HG02678 (cell line): Measurements from ENCODE around the gene PIH1D1.

Experiments used
- ATAC-seq: cut with Tn5 transposase; IDR thresholded peaks from one replicate; pipeline ENCODE4 v1.9.1; 2021; ENCODE audit warnings: mild to moderate bottlenecking, moderate library complexity; ENCODE audit not compliant: unreplicated experiment

The PIH1D1 gene

DNA sequence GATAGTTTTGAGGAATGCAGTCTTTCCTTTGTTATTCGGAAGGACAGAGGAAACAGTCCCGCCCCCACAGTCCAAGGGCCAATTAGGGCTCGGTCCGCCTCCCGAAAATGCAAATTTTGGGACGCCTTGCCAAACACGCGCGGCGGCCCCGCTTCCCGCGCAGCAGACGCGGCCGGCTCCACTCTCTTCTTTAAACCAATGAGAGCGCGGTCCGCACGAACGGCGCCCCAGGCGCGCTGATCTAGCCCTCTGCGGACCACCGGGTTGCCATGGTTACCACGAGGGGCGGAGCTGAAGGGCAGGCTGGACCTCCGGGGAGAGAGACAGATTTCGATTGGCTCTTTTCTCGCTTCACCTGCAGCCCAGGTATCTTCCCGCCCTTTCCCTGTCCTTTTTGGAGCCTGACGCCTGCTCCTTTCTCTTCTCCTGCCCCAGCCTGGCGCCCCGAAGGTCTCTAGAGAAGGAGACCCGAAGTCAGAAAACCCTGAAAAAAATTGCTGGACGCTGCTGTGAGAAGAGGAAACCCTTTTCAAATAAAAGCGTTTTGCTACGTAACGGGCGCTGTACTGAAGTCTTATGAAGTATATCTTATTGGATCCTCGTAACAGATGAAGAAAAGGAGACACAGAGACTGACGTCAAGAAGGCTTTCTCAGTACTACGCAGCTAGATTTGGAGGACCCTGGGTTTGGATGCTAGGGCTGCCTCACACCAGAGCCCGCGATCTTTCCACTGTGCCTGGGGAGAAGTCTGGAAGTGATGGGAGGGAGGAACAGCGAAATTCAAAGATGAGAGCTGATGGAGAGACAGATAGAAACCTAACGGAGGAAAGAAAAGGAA is 30.4 kb downstream of the PIH1D1 start:
- no peak for ATAC-seq

DNA sequence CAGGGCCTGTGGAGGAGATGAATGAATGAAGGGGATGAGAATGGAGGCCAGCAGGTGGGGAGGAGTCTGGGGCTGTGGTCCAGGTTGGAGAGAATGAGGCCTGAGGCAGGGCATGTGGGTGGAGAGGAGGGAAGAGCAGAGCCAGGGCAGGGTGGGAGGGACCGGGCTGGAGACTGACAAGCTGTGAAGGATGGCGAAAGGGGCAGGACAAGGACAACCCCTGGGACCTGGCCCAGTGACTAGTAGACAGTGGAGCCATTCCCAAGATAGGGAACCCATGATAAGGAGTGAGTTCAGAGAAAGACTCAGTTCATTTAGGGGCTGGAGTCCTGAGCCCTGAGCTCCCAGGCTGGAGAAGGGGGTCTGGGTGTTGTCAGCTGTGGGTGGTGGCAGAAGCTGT is 31.4 kb downstream of the PIH1D1 start:
- ATAC-seq = no peak

DNA sequence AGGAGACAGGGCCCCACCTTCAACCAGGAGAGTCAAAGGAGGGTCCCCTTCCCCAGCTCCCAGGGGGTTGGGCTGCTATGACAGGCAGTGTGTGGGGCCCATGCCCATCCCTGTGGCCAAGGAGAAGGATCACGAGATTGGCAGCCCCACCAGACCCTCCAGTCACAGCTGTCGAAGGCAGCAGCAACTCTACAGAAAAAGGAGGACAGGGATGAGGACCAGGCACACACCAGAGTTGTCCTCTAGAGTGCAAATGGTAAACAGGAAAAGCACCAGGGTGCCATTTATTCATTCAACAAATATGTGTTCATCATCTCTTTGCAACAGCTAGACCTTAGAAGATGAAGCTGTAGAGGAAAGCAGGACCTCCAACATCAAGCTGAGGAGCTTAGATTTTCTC is 32.4 kb downstream of the PIH1D1 start:
- no peak for ATAC-seq

DNA sequence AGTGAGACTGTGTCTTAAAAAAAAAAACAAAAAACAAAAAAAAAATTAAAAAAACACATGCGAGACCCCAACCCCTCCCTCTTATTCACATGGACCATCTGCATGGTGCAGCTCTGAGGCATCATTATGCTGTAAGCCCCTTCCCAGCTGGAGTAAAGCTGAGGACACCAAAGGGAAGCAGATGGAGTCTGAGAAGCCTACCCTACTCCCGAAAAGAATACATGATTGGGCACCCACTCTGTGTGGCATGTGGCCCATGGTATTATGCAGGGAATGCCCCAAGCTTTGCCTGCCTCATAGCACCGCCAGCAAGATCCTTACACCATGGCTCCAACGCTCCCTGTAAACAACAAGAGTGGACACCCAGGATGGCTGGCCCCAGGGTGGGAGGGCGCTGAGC is 33.1 kb downstream of the PIH1D1 start:
- ATAC-seq = no peak

DNA sequence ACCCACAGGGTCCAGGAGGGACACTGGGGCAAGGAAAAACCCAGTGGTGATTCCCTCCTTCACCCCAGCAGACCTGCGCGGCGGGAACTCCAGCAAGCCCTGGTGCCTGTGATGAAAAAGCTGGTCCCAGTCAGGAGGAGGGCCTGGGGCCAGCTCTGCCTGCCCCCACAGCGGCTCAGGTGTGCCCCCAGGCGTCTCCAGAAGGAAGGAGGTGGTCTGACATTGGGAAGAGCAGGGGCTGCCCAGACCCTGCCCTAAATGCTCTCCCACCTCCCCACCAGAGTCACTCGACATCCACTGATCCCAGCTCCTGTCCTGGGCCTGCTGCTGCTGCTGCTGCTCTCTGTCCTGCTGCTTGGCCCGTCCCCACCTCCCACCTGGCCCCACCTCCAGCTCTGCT is 34.5 kb downstream of the PIH1D1 start:
- no peak for ATAC-seq

DNA sequence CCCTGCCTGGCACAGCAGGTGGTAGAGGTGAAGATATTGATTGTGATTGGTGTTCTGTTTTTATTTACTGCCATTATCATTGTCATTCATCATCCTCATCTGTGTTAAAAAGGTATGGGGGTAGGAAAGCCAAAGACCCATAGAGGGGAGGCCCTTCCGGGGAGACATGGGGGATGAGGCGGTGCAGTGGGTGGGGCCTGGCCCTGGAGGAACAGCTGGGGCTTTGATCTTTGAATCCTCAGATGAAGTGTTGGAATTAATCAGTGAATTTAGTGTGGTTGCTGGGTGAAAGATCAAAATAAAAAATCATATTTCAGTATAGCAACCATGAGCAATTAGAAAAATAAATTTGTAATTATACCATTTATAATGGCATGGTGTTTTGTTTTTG is 35.8 kb downstream of the PIH1D1 start:
- ATAC-seq = no peak

DNA sequence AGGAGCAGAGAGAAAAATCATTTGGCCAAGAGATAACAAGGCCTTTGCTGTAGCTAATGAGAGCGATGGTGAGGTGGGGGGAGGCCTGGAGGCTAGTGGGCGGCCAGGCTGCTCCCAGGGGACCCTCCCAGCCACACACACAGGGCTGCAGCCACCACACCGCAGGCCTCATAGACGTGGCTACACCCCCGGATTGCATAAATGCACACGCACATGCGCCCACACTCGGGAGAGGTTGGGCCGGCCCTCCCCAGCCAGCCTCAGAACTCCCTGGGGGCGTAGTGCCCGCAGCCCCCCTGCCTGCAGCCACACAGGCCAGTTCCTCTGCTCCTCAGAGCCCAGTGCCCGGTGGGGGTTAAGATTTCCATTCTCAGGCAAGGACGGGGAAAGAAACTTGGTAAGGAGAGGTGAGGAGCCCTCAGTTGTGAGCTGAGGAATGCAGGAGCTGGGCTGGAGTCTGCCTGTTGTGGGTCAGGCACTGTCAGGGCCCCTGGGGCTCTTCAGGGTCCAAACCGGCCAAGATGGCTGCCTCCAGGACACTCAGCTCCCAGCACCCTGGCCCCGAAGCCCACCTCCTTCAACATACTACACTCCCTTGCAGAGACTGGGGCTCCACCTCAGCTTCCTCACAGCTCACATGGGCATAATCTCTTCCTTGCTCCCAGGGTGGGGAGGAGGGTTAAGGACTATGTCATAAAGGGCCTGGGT is 36.4 kb downstream of the PIH1D1 start:
- no peak for ATAC-seq

DNA sequence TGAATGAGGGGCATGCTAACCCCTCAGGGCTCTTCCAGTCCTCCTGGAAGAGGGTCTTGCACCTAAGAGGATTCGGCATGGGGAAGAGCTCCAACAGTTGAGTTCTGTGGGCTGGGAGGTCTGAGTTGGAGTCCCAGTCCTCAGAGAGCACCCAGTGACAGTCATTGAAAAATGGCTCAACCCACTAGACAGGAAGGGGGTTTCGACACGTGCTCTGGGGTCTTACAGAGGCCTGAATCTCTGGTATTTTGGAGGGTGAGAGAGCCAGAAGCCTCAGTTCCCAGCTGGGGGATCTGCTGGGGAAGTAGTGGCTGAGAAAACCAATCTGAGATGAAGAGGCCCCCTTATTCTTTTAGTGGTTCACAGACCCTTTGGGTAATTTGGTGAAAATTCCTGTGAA is 37.4 kb downstream of the PIH1D1 start:
- ATAC-seq = no peak

DNA sequence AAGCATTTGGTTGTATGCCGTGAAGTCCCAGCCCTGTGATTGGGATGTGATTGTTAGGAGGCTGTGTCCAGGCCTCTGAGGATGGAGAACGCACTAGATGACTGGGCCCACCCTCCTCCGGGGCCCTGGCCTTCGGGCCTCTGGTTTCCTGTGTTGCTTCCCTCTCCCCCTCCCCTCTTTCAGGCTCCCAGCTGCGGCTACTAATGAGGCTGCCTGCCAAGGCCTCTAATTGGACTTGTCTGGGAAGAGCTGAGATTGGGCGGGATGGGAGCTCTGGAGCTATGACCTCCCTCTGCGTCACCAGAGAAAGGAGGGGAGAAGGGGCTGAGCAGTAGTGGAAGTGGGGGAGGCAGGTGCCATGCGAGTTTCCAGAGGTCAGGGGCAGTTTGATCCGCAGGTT is 38.3 kb downstream of the PIH1D1 start:
- no peak for ATAC-seq

DNA sequence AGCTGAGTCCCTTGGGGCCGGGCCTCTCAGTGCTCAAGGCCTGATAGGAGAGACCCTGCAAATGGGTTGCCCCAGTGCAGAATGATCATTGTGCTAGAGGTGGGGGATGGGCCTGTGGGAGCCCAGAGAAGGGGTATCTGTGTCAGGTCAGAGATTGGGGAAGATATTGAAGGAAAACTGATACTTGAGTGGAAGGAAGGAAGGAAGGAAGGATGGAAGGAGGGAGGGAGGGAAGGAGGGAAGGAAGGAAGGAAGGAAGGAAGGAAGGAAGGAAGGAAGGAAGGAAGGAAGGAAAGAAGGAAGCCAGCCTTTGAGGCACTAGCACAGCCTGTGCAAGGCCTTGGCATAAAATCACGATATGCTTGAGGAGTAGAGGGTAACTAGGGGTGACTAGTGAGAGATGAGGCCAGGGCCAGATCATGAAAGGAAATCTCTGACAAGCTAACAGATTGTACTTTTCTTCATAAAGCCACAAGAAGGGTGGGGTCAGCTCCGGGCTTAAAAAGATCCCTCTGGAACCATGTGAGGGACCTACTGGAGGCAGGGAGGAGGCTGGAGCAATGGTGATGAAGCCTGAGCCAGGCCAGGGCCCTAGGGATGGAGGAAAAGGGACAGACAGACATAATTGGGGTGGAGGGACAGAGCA is 39.8 kb downstream of the PIH1D1 start:
- no peak for ATAC-seq

DNA sequence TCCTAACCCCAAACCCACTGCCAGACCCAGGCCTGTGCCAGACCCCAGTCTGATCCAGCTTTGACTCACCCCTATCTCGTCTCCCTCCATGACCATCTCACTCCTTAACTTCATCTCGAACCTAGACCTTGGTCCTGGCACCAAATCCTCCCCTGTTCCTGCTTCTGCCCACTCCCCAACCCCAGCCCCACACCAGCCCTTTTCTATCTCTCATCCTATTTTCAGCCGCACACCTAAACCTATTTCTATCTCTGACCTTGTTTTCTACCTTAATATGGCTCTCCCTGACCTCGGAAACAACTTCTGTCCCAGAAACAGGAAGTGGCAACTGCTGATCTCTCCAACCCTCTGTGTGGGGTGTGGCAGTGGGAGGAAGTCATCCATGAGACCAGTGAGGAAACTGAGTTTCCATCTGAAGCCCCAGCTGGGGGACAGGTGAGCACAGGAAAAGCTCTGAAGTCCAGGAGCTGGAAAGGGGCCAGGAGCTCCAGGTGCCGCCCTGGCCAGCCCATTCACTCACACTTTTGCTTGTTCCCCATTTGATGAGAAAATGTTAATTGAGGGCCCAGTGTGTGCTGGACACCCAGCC is 42.1 kb downstream of the PIH1D1 start:
- ATAC-seq = no peak

DNA sequence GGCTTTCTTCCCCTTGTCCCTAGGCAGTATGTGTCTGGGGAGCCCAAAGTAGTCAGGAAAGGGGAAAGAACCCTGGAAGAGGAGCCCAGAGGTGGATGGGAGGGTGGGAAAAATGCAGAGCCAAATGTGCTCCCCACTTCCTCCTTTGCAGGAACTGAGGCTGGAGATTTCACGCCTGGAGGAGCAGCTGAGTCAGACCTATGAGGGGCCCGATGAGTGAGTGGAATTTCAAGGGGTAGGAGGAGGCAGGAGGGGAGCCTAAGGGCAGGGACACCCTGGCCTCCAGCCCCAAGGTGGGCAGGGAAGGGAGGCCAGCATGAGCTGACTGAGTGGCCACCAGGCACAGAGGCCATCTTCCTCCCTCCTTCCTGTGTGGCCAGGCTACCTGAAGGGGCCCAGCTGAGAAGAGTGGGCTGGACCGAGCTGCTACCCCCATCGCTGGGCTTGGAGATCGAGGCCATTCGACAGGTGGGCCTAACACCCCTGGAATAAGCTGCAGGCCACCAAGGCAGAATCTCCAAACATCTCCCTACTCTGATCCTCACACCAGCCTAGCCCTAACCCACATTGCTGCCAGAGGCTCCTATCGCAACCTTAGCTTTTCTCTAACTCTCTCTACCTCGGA is 42.7 kb downstream of the PIH1D1 start:
- no peak for ATAC-seq

DNA sequence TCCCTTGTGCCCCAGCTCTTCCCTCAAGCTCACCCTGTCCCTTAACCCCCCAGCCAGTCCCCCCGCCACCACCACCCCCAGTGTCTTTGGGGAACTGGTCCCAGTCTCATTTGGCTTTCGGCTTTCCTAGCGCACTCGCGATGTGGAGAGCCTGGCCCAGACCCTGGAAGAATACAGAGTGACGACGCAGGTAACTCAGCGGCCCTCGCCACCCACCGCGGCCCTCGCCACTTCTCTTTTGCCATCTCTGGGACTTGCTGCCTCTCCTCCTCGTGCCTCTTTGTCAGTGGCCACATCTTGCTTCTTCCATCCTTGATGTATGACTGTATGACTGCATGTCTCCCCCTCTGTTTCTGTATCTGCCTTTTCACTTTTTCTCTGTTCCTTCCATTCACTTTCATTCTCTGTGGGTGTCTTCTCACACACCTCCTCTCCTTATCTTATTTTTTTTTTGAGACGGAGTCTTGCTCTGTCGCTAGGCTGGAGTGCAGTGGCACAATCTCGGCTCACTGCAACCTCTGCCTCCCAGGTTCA is 44.1 kb downstream of the PIH1D1 start:
- ATAC-seq = no peak

DNA sequence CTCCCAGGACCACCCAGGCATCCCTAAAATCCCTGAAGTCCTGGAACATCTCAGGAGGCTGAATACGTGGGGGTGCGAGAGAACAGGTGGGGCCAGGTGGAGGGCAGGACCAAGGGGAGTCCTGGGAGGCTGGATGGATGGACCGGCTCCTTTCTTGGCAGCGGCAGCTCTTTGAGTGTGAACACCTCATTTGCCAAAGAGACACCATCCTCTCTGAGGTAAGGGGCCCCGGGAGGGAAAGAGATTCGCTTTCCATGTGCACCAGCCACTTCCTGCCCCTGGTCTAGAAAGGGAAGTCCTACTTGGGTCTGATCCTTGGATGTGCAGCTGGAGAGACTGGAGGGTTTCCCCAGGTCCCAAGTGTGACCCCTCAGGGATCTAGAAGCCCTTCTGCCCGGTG is 44.5 kb downstream of the PIH1D1 start:
- ATAC-seq = no peak

DNA sequence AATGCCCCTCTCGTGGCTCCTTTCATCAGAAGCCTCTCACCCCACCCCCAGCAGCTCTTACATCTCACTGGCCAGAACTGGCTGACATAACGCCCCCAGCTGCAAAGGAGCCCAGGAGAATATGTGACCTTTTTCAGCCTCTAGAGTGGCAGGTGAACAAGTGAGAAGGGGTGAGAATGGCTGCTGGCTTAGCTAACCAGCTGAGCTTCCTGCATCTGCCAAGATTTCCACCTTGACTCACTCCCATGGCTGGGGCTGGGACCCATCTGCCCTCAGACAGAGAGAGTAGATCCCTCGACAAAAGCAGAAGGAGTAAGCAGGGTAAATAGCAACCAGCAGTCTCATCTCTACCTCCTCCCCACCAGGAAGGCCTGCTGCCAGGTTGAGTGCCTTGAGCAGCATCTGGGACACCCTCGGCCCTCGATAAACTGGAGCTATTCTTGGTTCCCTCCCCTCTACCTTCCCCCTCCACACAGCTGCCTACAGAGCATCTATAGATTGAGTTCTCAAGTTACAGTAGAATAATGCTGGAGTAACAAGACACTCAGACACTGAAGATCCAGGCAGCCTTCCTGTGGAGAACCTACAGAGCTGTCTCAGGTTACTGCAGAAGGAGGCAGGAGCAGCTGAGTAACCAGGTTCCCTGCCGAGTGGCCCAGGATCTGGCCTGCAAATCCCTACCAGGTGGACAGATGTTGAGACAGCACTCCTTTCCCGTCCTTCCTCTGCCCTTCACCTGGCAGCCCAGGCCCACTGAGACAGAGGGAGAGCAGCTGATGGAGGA is 48.0 kb downstream of the PIH1D1 start:
- ATAC-seq = no peak

DNA sequence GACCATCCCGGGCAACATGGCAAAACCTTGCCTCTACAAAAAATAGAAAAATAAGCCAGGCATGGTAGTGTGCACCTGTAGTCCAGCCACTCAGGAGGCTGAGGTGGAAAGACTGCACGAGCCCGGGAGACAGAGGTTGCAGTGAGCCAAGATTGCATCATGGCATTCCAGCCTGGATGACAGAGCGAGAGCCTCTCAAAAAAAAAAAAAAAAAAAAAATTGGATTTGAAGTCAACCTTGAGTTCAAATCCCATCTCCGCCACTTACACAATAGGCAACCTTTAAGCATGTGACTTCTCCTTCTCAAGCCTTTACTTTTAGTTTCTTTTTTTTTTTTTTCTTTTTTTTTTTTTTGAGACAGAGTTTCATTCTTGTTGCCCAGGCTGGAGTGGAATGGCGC is 51.6 kb downstream of the PIH1D1 start:
- no peak for ATAC-seq

DNA sequence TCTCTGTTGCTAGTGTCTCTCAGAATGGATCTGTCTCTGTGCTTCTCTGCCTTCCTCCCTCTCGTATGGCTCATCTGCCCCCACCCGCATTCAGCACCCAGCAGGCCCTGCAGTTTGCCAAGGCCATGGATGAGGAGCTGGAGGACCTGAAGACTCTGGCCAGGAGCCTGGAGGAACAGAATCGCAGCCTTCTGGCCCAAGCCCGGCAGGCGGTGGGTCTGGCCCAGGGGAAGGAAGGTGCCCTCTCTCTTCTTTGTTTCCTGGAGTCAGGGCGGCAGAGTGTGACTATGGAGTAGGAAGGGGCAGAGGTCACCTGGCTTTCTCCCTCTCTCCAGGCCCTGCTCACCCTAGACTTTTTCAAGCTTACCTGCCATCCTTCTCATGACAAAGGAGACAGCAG is 52.7 kb downstream of the PIH1D1 start:
- no peak for ATAC-seq

DNA sequence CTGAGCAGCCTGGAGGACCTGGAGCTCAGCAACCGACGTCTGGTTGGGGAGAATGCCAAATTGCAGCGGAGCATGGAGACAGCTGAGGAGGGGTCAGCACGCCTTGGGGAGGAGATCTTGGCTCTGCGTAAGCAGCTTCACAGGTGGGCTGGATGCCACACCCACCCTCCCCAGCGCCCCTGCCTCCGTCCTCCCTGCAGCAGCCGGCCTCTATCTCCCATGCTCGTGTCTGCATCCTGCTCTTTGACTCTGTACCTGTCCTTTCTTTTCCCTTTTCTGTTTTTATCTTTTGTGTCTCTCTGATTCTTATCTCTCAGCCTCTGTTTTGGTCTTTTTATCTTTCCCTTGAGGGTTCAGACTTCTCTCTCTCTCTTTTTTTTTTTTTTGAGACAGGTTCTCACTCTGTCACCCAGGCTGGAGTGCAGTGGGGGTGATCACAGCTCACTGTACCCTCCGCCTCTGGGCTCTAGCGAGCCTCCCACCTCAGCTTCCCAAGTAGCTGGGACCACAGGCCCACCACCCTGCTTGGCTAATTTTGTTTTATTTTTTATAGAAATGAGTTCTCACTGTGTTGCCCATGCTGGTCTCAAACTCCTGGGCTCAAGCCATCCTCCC is 53.5 kb downstream of the PIH1D1 start:
- ATAC-seq = no peak

DNA sequence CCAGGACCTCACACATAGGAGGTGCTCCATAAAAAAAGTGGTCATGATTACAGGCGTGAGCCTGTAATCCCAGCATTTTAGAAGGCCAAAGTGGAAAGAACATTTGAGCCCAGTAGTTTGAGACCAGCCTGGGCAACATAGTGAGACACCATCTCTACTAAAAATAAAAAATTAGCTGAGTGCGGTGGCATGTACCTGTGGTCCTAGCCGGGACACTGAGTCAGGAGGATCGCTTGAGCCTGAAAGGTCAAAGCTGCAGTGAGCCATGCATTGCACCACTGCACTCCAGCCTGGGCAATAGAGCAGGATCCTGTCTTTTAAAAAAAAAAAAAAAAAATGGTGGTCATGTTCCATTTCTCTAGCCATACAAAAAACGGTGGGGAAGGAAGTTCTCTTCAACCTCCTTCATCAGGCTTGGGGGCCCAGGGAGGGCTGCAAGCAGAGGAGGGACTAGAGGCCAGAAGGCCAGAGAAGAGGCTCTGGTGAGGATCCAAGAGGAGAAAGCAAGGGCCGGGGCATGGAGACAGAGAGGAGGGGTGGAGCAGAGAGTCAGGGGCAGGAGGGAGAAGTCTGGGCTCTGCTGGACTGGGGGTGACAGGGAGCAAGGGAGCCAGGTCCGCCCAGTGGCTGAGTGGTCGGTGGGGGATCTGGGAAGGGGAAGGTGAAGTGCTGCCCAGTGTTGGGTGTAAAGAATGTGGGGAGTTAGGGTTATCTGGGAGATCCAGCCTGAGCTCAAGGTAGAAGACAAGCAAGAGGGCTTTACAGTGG is 54.7 kb downstream of the PIH1D1 start:
- no peak for ATAC-seq
